ENCODE results near the gene ASGR1.

- no peak for TF ChIP-seq CTCF (IDR thresholded peaks at IDR 0.05)
- TF ChIP-seq POLR2A (IDR thresholded peaks at IDR 0.05), result no peak
- no peak for TF ChIP-seq EP300 (IDR thresholded peaks at IDR 0.05)
Measured at GRCh38 chr17:7175330-7175733, 3.8 kb downstream of the ASGR1 start.
